ENCODE data around the gene BCL11B.

The BCL11B gene

GRCh38 chr14:99256483-99256874 is 15.5 kb downstream of the BCL11B start:
- no peak for DNase-seq (ENCODE audit: low read depth in 2 of 3, low spot score in 1 of 3)

GRCh38 chr14:99255621-99256482 is 16.1 kb downstream of the BCL11B start:
- DNase-seq (ENCODE audit: low read depth in 2 of 3, low spot score in 1 of 3): no peak

- no peak for DNase-seq (ENCODE audit: low read depth in 2 of 3, low spot score in 1 of 3)
Measured at GRCh38 chr14:99254328-99255009, 17.5 kb downstream of the BCL11B start.

GRCh38 chr14:99253890-99254289 is 18.1 kb downstream of the BCL11B start:
- DNase-seq (ENCODE audit: low read depth in 2 of 3, low spot score in 1 of 3): no peak

GRCh38 chr14:99252940-99253868 is 18.8 kb downstream of the BCL11B start:
- no peak for DNase-seq (ENCODE audit: low read depth in 2 of 3, low spot score in 1 of 3)

- DNase-seq (ENCODE audit: low read depth in 2 of 3, low spot score in 1 of 3): no peak
Measured at GRCh38 chr14:99252443-99252939, 19.5 kb downstream of the BCL11B start.

- no peak for DNase-seq (ENCODE audit: low read depth in 2 of 3, low spot score in 1 of 3)
Measured at GRCh38 chr14:99251721-99252120, 20.3 kb downstream of the BCL11B start.

GRCh38 chr14:99250636-99251208 is 21.3 kb downstream of the BCL11B start:
- no peak for DNase-seq (ENCODE audit: low read depth in 2 of 3, low spot score in 1 of 3)

GRCh38 chr14:99249389-99249788 is 22.6 kb downstream of the BCL11B start:
- no peak for DNase-seq (ENCODE audit: low read depth in 2 of 3, low spot score in 1 of 3)

GRCh38 chr14:99248761-99249171 is 23.2 kb downstream of the BCL11B start:
- DNase-seq (ENCODE audit: low read depth in 2 of 3, low spot score in 1 of 3): no peak

GRCh38 chr14:99247772-99248171 is 24.2 kb downstream of the BCL11B start:
- DNase-seq (ENCODE audit: low read depth in 2 of 3, low spot score in 1 of 3): no peak

- DNase-seq (ENCODE audit: low read depth in 2 of 3, low spot score in 1 of 3): no peak
Measured at GRCh38 chr14:99247101-99247729, 24.8 kb downstream of the BCL11B start.

GRCh38 chr14:99246536-99247097 is 25.4 kb downstream of the BCL11B start:
- no peak for DNase-seq (ENCODE audit: low read depth in 2 of 3, low spot score in 1 of 3)

GRCh38 chr14:99245564-99246511 is 26.2 kb downstream of the BCL11B start:
- no peak for DNase-seq (ENCODE audit: low read depth in 2 of 3, low spot score in 1 of 3)

GRCh38 chr14:99244941-99245563 is 26.9 kb downstream of the BCL11B start:
- DNase-seq (ENCODE audit: low read depth in 2 of 3, low spot score in 1 of 3): no peak

- no peak for DNase-seq (ENCODE audit: low read depth in 2 of 3, low spot score in 1 of 3)
Measured at GRCh38 chr14:99244367-99244901, 27.6 kb downstream of the BCL11B start.

- DNase-seq (ENCODE audit: low read depth in 2 of 3, low spot score in 1 of 3): no peak
Measured at GRCh38 chr14:99242816-99243721, 28.9 kb downstream of the BCL11B start.
